Testis (tissue), 3 donors: ENCODE results near the gene ATF2. TPM values are rescaled to one million over a fixed set of nuclear protein-coding genes. Genes with fewer than 3 reads are reported as not detected.
"Not testable (repeated sequence)": the region's sequence is repeated elsewhere in the genome, so short reads cannot be mapped to it uniquely, and the experiment has no call there.

Source experiments
- DNase-seq: peaks from one replicate; pipeline ENCODE4 v3.0.0-alpha.2; 2019
- H3K27ac ChIP-seq, 2 donors: fragments of 200-600 bp; sonication (generic); one replicate each; pipeline ENCODE4 v1.5.1; 2019
- H3K27me3 ChIP-seq: fragments of 200-600 bp; sonication (generic); one replicate; pipeline ENCODE4 v1.5.1; 2019
- H3K36me3 ChIP-seq: fragments of 200-600 bp; sonication (generic); one replicate; pipeline ENCODE4 v1.5.1; 2017; ENCODE audit warnings: low read depth; ENCODE audit errors: missing control alignments
- H3K4me1 ChIP-seq: fragments of 200-600 bp; sonication (generic); one replicate; pipeline ENCODE4 v1.5.1; 2019
- H3K4me3 ChIP-seq, 2 donors: fragments of 200-600 bp; sonication (generic); one replicate each; pipeline ENCODE4 v1.5.1; 2017 to 2019
- H3K9me3 ChIP-seq: fragments of 200-600 bp; sonication (generic); one replicate; pipeline ENCODE4 v1.5.1; 2017
- CTCF ChIP-seq, 3 experiments: fragments of 450-650 bp in 2 of 3; fragments of 200-600 bp in 1 of 3; sonication (generic) in 1 of 3; IDR thresholded peaks; one replicate each; pipeline ENCODE4 v1.5.1; 2016 to 2019; ENCODE audit warnings: antibody characterized with exemption in 3 of 3, mild to moderate bottlenecking in 2 of 3, moderate library complexity in 1 of 3
- POLR2A ChIP-seq: fragments of 450-650 bp; IDR thresholded peaks from one replicate; pipeline ENCODE4 v1.6.1; 2017; ENCODE audit warnings: antibody characterized with exemption, mild to moderate bottlenecking, moderate library complexity
- WGBS, 2 donors: methylation state at CpG; one replicate each; pipeline ENCODE4 v1.1.5; 2018; 5-methylcytosine and 5-hydroxymethylcytosine counted together
- intact Hi-C: fragments of 100-400 bp; cut with DNase I; formaldehyde crosslinking; loops from one replicate; pipeline ENCODE4 v1.15.1; 2023; ENCODE audit warnings: low total_unique reads
- polyA plus RNA-seq: library from polyadenylated mRNA; stranded (reverse); fragments of 350-450 nt; fragmentation: Illumina TruSeq; extraction: RNeasy Lipid Tissue Mini Kit (QIAGEN cat#74804); gene quantifications from one replicate; pipeline ENCODE4 v1.2.3, GENCODE V29; 2014; ENCODE audit warnings: low read depth, low replicate concordance; ENCODE audit not compliant: insufficient read depth
- total RNA-seq, 2 donors: library from RNA; depleted of rRNA; stranded (reverse); fragments of >200 nt; gene quantifications; one replicate each; pipeline ENCODE4 v1.2.3, GENCODE V29; 2016

Gene ATF2
- total and polyA plus RNA-seq, 3 donors from 2014 or later, result 59.9 to 92.2 (median 83.0) TPM

- 67 to 77% methylated on average over 4 of the region's 4 CpGs for WGBS, 2 donors
- DNase-seq, result no peak
- no peaks in the 10 kb centered on the region for H3K36me3 ChIP-seq
- intact Hi-C loops, result no loop called here
- H3K9me3 ChIP-seq, result no peaks in the 10 kb centered on the region
- H3K4me1 ChIP-seq, result no peaks in the 10 kb centered on the region
- TF ChIP-seq POLR2A (no peak), CTCF (IDR thresholded peaks at IDR 0.05) (no peak)
- H3K27ac ChIP-seq, result no peak overlapping the region
- no peak overlapping the region for H3K4me3 ChIP-seq
- no peaks in the 10 kb centered on the region for H3K27me3 ChIP-seq
Observed at GRCh38 chr2:175107146-175107545, 60.9 kb downstream of the ATF2 start.

DNA sequence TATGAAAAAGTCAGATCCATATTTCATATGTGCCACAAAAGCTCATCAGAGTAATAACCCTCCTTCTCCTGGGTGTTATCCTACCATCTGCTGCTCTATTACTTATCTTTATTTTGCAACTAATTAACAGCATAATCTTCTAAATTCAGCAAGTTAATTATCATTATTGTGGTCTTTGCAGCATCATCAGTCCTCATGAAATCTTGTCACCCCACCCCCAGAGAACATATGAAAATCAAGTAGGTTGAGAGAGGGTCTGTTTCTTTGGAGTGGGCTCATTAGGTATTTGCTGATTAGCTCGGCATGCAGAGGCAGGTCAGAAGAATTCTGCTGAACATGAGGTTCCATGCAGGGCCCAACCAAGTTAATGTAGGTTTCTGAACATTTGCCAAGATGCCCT is 64.8 kb downstream of the ATF2 start:
- intact Hi-C loops, result no loop called here
- WGBS, 2 donors, result 59 to 73% methylated on average over 1 of the region's 1 CpG
- no peaks in the 10 kb centered on the region for H3K27me3 ChIP-seq
- no peak overlapping the region for H3K4me3 ChIP-seq
- no peaks in the 10 kb centered on the region for H3K4me1 ChIP-seq
- no peaks in the 10 kb centered on the region for H3K36me3 ChIP-seq
- DNase-seq, result no peak
- no peak overlapping the region for H3K27ac ChIP-seq
- no peaks in the 10 kb centered on the region for H3K9me3 ChIP-seq
- TF ChIP-seq CTCF (IDR thresholded peaks at IDR 0.05), result no peak
- no peak for TF ChIP-seq POLR2A

GRCh38 chr2:175101514-175101913 is 66.5 kb downstream of the ATF2 start:
- no peak overlapping the region for H3K27ac ChIP-seq
- H3K9me3 ChIP-seq, result no peaks in the 10 kb centered on the region
- no peaks in the 10 kb centered on the region for H3K4me1 ChIP-seq
- H3K36me3 ChIP-seq, result no peaks in the 10 kb centered on the region
- DNase-seq, result no peak
- H3K4me3 ChIP-seq, result no peak overlapping the region
- no peak for TF ChIP-seq POLR2A
- intact Hi-C loops, result no loop called here
- H3K27me3 ChIP-seq, result no peaks in the 10 kb centered on the region

DNA sequence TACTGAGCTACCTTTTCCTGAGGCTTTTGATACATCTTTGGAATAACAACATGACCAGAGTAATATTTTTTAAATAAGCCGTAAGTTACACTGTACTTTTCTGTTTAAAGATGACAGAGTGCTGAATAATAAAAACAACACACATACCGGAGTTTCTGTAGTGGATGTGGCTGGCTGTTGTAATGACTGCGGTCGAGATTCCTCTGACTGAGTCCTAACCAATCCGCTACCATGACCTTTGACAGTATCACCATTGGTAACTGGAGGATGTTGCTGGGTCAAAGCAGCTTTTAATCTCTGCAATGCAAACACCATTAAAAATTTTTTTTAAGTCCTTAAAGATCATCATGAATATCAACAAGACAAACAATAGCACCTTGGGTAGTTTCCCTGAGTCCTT is 70.7 kb downstream of the ATF2 start:
- H3K27me3 ChIP-seq, result no peaks in the 10 kb centered on the region
- TF ChIP-seq POLR2A, result no peak
- TF ChIP-seq CTCF (IDR thresholded peaks at IDR 0.05), result no peak
- H3K4me3 ChIP-seq, result no peak overlapping the region
- 90 to 92% methylated on average over 5 of the region's 5 CpGs for whole genome bisulfite sequencing, 2 donors
- H3K4me1 ChIP-seq, result no peaks in the 10 kb centered on the region
- H3K27ac ChIP-seq, result no peak overlapping the region
- H3K9me3 ChIP-seq, result no peaks in the 10 kb centered on the region
- no peaks in the 10 kb centered on the region for H3K36me3 ChIP-seq
- intact Hi-C loops, result no loop called here
- DNase-seq, result no peak

- 81 to 97% methylated on average over 3 to 4 of the region's 4 CpGs for WGBS, 2 donors
- H3K4me3 ChIP-seq, H3K4me1 ChIP-seq, H3K27ac ChIP-seq, intact Hi-C loops, H3K36me3 ChIP-seq, H3K27me3 ChIP-seq, DNase-seq, H3K9me3 ChIP-seq: not testable (repeated sequence)
Observed at GRCh38 chr2:175084117-175084516, 83.9 kb downstream of the ATF2 start.

- Histone ChIP-seq H3K4me1 (no peaks in the 10 kb centered on the region), H3K4me3 (no peak overlapping the region), H3K27me3 (no peaks in the 10 kb centered on the region), H3K36me3 (no peaks in the 10 kb centered on the region), H3K9me3 (no peaks in the 10 kb centered on the region), H3K27ac (no peak overlapping the region)
- 91 to 94% methylated on average over 3 of the region's 3 CpGs for WGBS, 2 donors
- DNase-seq, result no peak
- TF ChIP-seq CTCF (IDR thresholded peaks at IDR 0.05), result no peak
- no peak for TF ChIP-seq POLR2A
- intact Hi-C loops, result no loop called here
Observed at GRCh38 chr2:175080479-175080878, 87.5 kb downstream of the ATF2 start.
